COLO668 (cell line): Measurements from ENCODE around the gene PROX1.

Experiments used
- DNase-seq: peaks from one replicate; lab custom pipeline; 2025; ENCODE audit not compliant: unreplicated experiment; lab: John Stamatoyannopoulos, UW

PROX1 gene

DNA sequence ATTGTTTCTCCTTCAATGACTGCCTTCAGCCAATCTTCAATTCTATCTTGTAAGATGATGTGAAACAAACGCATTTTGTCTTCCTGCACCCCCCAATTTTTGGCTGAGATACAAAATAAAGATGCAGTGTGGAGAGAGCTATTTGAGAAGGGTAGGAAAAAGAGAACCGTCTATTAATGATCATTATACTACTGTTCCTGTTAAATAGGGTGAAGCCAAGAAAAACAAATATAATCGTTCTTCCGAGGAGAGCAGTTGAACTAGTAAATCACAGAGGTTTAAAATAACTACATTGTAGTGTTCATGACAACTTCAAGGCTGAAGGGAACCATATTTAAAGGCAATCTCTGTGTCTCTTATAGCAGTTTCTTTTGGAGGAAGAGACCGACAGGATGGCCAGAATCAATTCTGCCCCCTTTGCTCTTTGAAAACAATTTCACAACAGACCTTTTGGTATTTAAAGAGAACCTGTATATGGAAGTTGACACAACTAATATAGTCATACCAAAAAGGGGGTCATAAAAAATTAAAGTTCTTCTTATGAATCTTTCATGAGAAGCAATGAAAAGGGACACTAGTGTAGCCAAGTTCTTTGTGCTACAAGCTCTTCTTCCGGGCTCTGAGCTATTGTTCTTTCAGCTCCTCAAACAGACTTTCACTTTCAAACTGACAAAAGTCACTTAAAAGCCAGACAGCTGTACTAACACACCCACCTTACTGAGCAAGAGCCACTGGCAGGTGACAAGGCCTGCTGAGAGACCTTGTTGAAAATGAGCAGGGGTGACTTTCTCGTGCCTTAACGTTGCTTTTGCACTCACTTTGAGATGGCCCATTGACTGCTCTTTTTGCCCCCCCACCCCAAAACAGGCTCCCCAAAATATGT is 30.9 kb downstream of the PROX1 start:
- DNase-seq = peak; percentile 68

DNA sequence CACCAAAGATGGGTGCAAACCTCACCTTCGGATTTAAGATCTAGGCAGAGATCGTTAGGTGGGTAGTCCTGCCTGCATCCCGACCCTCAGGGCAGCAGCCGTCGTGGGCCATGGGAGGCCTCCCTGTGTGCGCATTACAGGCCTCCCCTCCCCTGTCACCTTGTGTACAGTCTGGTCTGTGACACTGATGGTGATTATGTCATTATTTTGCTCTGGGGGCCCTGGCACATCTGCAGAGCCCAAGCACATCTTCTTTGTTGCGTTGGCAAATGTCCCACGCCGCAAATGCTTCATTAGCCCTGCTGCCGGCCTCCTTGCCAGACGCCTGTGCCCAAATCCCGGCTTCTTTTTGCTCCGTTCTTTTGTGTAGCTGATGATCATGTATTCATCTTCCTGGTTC is 31.7 kb downstream of the PROX1 start:
- DNase-seq = peak; percentile 47

DNA sequence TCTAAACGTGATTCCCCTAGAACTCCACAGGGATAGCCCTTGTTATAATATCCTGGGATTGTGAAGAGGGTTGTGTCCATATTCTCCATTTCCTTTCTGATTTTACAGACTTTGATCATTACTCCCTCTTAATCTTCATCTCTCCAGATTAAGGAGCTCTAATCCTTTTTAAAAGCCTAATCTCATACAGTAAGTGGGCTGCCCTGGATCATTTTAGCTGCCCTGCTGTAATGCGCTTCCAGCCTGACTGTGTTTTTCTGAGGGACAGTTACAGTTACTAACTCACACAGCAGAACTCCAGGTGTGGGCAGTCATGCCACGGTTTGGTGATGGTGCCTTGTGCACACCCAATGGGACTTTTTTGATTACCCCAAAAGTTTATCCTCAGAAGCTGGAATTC is 33.5 kb downstream of the PROX1 start:
- no peak for DNase-seq

DNA sequence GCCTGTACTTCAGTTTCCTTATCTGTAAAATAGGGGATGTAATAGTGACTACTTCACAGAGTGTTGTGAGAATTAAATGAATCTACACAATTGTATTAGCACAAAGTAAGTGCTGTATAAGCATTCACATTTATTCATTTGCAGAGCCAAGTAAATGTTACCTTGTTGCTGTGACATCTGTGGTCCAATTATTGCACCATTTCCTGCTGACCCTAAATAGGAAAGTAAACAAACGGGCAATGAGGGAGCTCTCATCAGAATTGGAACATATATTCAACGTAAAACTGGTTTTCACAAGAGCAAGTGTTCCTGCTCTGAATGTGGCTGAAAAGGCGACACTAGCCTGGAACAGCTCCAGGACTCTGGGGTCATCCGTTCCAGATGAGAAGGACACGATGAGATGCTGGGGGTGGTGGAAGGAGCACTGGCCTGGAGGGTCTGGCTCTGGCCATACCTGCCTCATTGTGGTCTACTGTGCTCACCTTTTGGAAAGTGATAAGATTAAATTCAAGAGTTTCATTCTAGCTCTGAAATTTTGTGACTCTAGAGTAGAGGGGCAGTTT is 34.5 kb downstream of the PROX1 start:
- no peak for DNase-seq

DNA sequence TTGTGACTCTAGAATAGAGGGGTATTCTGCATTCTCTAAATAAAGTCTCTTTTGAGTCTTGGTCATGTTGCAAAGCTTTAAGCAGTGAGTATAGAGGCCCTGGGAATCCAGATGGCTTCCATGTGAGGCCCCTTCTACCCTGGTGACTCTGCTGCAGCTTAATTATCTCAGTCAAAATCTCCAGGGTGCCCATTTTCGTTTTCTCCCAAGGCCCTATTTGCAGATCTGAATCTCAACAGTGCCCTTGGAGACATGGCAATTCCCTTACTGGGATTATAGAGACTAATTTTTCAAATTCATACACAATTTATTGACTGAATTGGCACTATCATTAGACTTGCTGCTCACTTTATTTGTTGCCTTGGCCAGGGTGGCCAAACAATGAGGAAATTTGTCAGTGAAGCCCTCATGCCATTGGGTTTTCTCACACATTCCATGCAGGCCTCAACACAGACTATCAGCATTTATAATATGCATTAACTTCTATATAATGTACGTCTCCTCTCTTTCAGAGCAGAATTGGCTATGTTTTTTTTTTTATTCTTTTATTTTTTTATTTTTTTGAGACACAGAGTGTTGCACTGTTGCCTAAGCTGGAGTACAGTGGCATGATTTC is 35.1 kb downstream of the PROX1 start:
- no peak for DNase-seq

DNA sequence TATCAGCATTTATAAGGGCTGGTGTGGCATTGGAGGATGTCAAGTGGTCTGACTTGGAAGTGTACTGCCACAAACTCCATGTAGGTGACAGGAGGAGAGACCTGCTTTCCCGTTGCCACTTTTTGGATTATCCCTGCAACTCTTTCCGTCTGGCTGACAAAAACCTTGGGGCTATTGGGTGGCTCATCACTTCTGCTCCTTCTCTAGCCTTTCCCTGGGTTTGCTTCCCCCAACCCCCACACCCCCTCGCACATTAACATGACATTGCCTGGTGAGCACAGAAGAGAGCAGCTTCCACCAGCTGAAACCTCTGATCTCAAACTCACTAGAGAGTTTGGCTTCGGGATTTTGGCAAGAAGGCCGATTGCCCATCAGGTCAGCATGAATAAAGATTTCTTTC is 39.2 kb downstream of the PROX1 start:
- no peak for DNase-seq

DNA sequence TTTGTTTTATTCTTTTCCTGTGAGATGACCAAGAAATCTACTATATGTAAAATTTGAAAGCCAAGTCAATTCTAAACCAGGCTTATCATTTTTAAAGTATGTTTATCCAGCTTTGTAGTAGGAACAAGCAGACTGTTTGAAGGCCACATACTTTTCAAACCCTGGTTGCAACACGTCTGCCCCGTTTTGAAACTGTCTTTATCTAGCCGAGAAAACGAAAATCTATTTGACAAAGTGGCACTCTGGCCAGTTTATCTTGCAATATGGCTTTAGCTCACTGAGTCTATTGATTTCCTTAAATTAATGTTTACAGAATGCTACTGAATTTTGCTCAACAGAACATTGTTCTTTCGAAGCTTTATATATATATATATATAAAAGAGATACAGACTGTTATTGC is 39.7 kb downstream of the PROX1 start:
- DNase-seq = no peak

DNA sequence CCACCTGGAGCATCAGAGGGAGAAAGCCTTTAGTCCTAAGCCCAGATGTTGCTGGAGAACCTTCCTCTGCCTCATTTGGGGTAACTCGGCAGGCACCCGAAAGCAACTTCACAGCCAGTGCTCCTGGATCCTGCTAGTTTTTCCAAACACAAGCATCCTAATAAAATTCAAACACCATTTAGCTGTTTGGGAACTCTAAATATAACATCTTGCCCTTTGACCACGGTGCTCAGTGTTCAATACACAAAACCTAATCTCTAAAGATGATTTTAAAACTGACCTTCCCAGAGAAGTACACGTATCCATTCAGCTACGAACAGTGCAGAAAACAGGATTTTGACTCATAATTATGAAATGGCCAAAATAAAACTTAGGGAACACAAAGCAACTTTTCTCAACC is 40.3 kb downstream of the PROX1 start:
- DNase-seq = no peak

DNA sequence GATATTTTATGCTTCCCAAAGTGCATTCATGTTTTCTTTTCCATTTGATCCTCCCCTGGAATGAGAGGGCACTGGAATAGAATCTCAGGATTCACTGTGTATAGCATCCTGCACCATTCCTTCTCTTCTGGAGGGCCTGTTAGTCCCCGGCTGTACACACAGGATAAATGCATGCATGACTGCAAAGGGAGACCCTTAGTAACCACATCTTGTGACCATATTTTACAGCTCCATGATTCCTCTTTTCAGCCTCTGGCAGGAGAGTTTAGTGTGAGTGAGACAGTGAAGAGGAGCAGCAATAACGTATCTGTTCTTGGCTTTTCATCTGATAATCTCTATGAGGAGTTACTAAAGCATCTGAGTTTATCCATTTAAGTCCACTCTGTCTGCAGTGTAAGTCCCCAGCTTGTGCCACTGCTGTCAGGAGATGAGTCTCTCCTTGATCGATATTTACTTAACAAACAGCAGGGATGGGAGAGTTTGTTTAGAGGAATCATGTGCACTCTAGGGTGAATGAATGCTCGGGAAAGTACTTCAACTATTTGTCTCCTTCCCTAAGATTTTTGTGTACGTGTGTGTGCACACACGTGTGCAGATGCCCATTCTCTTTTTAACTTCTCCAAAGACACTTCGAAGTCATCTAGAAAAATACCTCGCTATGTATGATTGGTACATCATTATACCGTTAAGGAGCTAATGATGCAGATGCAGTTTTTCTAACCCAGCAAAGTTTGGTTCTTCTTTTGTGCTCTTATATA is 41.1 kb downstream of the PROX1 start:
- DNase-seq = no peak

DNA sequence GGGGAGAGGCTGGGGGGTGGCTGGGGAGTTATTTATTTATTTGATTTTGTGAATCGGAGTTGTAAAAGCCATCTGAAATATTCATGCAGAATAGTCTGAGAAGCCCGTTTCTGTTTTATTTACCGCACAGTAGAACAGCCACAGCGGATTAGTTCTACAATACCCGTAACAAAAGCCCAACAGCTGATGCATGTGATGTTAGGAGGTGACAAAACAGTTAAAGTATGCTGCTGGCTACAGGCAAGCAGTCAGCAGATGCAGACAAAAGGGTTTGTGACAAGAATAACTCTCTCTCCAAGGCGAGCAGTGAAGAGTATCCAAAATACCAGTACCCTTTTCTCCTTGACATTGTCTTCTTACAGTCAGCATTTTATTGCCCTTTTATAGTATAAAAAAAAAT is 42.0 kb downstream of the PROX1 start:
- no peak for DNase-seq

DNA sequence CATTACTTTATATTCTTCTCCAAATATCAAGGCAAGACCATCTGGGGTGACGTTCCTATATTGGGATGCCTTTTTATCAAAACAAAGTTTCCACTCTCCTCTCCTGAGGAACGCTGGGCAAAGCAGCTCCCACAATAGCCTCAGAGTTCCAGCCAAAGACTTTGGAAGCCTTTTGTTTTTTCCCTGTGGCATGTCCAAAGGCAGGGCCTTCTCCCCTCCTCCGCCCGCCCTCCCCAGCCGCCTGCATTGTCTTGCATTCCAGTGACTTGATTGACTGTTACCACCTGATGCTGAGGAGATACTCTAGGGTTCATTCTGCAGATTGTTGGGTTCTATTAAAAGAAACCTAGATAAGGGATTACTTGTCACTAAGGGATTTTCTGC is 43.5 kb downstream of the PROX1 start:
- DNase-seq = no peak

DNA sequence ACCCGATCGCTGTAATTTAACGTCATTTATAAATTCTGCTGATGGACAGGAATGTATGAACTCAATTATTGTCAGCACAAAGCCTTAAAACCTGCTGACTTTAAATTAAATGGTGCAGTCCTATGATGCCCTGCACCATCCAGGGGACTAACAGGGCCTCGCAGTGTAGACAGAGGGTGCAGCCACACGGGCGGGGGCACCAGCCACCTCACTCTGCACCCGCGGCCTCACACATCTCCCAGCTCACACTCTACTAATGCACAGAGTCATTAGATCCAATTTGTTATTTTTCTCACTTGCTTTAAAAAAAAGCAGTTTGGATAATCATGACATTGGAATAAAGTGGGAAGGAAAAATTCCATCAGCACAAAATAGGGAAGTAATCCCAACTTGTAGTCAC is 49.7 kb downstream of the PROX1 start:
- DNase-seq = no peak

DNA sequence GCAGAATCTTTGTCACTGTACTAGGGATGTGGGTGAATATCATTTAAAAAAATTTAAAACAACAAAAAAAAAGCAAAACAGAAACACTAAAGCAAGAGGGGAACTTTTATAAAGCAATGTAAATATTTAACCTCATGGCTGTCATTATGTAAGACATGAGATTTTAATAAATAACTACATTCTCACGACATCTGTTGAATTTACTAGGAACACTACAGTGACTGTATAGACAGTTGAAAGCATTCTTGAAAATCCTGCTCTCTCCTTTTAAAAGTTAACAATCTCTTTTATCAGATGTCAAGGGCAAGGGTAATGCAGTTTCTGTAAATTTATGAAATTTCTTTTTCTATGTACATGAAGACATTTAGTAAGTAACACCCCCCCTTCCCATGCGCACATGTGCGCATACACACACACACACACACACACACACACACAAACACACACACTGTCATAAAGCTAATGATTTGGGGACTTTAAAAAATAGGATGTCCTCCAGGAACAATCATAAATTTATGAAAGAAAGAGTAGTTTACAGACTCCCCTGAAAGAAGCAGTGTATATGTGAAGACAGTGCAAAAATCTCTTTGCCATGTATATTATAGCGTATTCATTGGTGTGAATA is 51.7 kb downstream of the PROX1 start:
- no peak for DNase-seq

DNA sequence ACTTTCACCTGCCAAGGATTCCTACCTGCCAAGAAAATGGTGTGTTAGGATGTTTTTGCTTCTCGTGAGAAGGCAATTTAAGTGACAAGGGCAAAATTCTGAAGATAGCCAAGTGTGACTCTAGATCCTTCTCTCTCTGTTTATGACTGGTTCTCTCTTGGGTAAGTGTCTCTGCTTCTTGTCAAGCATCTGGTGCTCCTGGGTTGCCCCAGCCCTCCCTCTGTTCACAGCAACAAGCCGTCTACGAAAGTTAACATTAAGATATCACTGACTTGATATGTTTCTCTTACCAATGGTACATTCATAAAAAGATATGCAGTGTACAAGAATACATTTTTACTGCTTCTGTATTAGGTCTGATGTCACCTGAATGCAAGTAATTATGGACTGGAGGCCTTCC is 55.4 kb downstream of the PROX1 start:
- DNase-seq = no peak

DNA sequence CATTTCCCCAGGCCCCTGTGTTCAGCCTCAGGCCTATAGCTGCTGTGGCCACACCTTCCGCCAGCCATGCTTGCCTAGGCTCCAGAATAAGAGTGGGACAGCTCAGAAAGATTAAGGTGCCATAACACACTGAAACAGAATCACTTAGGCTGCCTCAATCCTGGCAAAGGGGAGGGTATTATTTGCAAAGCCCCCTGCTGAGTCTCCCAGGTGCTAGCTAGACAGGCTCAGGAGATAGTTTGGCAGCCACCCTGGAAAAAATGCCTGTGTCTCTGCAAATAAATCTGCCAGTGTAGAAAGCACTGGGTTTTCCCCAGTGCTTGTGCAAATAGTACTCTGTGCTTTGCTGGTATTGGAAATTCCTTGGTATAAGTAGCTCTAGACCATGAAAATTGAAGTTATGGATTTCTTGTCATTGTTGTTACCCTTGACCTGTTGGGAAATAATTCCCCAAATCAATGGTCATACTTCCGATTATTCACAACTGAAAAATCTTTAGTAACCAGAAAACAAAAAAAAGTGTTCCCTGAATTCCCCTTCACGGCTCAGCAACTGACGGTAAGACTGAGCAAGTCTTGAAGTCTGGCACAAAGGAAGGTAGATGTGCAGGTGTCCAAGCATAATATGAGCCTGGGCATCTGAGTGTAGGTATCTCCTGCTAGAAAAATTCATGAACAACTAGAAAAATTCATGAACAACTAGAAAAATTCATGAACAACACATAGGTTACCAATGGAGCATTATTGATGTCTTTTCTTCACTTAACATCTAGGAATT is 56.9 kb downstream of the PROX1 start:
- DNase-seq = peak; percentile 69

DNA sequence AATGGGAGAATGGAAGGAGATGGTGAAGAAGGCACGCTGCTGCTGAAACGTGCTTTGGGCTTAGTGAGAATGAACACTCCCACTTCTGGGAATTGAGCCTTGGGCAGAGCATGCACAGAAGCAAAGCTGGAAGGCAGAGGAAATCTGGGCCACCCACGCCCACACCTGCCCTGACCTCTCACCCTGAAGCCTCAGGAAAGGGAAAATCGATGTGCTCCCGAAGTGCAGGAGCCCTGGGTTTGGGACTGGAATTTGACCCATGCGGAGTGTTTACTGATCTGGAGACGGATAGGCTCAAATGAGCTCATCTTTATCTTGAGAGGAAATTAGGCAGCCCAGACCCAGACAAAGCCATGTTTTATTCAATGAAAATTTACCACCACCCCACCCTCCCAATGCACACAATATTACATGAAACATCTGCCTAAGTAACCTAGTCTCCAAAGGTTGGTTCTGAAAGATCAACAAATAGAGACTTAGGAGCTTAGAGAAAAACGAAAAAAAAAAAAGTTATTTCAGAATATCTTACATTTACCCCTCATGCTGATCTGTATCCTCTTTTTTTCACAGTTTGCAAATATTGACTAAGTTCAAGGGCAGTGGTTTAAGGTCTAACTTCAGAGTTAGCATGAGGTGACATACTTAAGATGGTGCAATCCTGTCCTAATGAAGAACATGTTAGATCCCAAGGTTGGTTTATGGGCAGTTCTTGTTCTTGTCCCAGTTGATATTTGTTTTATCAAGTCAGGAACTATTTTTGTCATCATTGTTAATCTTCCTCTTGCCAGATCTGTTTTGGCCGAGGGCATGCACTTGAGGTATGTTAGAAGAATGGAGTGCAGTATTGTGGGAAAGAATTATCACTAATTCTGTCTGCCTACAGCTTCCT is 63.0 kb downstream of the PROX1 start:
- DNase-seq = peak; percentile 73

DNA sequence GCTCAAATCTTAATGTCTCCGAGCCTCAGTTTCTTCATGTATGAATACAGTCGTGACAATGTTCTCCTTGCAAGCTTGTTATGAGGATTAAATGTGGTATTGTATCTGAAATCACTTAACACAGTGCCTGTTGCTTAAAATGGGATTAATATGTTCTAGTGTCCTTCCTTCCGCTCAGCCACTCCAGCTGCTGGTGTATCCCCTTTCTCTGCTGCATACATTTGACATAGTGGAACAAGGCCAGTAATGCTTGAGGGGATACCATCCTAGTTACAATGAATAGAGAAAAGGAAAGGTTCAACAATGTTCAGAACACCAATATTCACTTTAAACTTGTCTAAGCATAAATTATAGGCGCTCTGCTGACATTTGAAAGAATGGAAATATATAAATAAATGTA is 64.0 kb downstream of the PROX1 start:
- DNase-seq = no peak

DNA sequence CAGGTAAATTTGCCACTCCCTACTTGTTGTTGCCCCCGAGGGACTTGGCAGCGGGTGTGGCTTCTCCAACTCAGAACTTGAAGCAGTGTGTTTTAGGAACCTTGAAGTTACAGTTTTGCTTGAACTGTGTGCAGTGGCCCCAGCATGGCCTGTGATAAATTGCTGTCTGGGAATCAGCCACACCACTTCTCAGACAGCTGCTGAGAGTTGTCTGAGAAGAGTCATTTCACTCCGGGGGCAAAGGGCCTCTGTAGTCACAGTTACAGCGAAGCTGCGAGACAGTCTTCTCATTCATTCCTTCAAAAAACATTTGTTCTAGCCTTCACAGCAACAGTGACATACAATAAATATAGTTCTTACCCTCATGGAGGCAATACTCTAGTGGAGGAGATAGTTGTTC is 70.3 kb downstream of the PROX1 start:
- no peak for DNase-seq

DNA sequence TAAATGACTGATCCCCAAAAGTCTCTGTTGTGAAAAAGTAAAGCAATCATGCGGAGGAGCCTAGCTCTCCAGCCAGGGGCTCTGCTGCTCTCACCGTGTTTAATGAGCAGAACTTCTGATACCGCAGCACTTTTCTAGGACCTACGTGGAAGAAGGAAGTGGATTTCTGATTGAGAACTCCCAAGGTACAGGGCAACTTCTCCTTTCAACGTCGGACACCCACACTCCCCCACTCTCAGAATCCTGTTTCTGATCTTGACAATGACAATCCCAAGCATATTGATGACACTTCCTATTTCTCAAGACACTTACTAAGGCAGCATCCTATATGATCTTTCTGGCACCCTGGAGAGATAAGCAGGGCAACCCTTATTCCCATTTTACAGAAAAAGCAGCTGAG is 78.4 kb downstream of the PROX1 start:
- DNase-seq = no peak

DNA sequence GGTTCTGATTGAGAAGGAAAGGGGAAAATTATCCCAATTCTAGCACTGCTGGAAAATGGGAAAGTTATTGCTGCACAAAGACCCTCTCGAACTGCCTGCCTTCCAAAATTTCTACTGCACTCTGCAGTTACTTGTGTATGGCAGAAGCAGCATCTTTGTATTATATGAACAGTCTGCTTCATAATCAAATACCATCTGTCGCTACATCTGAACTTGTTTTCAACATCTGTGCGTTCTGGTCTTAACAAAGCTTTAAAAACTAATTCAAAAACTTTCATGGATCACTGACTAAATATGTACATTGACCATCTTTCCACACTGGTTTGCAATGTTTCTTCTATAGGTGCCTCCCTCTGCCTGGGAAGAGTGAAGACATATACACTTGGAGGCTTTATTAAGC is 79.2 kb downstream of the PROX1 start:
- no peak for DNase-seq
